Dedifferentiated amniotic fluid mesenchymal stem cell (primary cell): ENCODE measurements around the gene CCDC78.

Experiments
- DNase-seq: peaks from one replicate; pipeline ENCODE4 v3.0.0-alpha.2; 2016; ENCODE audit errors: extremely low spot score

CCDC78 gene

DNA sequence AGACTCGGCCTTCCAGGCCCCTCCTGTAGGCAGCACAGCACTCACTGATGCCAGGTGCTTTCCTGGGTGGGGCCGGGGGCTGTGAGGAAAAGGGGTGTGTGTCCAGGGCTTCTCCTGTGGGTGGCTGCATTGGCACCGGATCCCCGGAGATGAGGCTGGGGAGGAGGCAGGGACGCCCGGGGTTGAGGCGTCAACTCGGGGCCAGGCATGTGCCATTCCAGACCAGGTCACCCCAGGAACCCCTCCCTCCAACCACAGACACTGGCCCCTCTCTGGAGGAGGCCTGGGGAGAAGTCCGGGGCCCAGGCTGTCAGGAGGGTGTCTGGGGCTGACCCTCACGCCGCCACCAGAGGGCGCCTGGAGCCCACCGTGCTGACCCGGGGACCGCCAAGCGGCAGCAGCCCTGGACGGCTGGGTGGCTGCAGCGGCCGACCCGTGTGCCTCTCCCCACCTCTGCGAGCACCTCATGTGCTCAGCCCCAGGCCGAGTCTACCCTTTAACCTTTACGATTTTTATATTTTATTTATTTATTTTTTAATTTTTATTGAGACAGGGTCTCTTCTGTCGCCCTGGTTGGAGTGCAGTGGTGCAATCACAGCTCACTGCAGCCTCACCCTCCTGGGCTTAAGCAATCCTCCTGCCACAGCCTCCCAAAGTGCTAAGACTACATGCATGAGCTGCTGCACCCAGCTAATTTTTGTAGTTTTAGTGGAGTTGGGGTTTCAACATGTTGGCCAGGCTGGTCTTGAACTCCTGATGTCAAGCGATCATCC lies 14.5 kb downstream of the CCDC78 start:
- peak; percentile 25 for DNase-seq

DNA sequence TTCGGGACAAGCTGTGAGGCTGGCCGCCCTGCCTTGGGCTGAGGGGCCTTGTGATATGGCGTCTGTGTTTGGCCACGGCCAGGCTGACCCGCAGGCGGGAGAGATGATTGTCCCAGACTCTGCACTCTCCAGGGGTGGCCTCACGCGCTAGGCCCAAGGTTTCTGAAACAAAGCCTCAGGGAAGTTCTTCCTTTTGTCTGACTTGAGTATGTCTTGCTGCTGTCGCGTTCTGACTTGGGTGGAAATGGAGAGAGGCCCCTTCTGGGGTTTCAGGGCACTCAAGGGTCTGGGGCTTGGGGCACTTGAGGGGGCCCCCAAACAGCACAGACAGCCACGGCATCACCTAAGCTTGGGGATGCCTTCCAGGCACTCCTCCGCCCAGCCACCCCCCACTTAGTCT lies 15.2 kb downstream of the CCDC78 start:
- DNase-seq, result no peak

DNA sequence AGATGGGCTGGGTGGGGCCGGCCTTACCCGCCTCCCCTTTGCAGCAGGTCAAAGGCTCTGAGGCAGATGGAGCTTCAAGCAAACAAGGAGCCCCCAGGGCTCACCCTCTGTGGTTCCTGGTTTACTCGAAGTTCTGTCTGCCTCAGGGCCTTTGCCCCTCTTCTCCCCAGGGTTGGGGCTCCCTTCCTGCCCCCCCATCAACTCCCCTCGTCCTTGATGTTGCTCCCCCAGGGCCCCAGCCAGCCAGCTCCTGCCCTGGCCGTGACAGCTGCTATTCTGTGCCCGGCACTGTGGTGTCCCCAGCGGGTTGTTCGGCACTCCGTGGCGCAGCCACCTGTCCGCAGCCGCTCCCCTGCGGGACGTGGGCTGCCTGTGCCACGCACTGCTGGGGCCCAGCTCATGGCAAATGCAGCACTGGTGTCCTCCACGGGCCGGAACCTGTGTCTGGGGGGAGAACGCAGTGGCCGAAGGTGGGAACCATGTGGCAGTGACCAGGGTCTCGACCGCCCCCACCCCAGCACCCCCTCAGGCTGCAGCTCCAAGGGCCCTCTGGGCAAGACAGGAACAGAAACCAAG lies 15.7 kb downstream of the CCDC78 start:
- DNase-seq, result no peak

DNA sequence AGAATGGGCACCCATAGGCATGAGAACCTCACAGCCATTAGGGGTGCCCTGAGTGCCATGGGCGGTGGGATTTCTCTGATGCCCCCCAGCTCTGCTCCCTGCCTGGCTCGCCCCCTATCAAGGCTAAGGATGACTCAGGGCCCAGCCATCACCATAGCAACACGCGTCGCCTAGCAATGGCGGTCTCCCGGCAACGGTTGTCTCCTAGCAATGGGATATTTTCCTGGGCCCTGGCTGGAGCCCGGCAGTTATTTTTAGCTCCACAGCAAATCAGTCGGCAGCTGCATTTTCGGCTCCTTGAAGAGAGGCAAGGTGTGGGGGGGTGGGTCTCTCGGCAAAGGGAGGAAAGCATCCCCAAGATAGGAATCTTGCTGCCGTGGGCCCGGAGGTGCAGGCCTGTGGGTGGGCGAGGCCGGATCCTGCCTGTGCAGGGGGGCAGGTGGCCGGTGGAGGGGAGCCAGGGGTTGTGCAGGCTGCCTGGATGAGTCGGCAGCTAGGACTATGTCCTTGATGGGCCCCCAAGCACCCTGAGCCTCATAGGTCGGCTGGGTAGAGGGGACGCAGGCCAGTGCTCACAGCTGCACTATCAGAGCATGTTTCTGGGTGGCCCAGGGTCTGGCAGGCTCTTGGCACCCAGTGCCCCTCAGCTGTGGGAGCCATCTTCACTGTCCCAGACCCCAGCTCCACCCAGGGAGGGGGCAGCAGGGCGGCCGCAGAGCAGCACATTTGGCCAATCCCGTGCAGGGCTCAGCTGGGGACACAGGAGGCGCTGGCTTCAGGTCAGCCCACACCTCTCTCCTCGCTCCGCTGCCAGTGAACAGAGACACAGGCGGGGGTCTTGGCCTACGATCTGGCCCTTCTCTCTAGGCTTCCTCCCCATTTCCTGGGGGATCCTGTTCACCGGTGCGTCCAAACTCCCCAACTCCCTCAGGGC lies 16.4 kb downstream of the CCDC78 start:
- DNase-seq, result no peak

DNA sequence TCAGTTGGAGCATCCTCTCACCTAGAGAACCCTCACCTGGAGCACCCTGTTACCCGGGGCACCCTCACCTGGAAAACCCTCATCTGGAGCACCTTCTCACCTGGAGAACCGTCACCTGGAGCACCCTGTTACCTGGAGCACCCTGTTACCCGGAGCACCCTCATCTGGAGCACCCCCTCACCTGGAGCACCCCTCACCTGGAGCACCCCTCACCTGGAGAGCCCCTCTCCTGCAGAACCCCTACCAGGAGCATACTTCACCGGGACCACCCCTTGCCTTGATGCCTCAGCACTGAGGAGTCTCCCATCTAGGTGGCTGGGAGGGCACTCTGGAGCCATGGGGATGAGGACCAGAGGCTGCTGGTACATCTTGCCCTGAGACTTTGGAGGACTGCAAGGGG lies 17.3 kb downstream of the CCDC78 start:
- no peak for DNase-seq

DNA sequence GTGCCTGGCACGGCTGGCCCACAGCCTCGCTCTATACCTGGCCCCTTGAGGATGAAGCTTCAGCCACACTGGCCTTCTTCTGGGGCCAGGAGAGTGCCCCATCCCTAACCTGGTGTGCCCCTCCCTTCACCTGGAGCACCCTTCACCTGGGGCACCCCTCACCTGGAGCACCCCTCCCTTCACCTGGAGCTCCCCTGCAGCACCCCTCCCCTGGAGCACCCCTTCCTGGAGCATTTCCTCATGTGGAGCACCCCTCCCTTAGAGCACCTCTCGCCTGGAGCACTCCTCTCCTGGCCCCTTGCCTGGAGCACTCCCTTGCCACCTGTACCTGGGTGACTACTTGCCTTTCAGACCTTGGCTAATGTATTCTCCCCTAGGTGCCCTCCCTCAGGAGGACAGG lies 18.2 kb downstream of the CCDC78 start:
- DNase-seq, result no peak

DNA sequence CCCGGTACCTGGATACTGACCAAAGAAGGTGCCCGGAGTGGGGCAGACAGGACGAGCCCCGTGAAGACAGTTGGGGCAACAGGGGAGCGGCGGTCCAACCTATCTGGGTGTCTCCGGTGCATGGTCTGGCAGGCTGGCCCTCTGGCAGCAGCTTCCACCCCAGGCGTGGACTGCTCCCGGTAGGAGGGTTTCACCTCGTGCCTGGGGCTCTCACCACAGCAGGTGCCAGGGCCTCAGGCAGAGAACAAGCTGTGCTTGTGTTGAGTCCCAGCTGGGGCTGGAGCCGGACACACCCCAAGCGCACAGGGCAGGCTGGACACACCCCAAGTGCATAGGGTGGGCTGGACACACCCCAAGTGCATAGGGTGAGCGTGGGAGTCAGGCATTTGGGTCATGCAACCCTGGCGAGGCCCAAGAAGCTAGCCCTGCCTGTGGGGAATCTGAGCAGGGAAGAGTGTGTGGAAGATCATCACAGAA lies 19.1 kb downstream of the CCDC78 start:
- no peak for DNase-seq

DNA sequence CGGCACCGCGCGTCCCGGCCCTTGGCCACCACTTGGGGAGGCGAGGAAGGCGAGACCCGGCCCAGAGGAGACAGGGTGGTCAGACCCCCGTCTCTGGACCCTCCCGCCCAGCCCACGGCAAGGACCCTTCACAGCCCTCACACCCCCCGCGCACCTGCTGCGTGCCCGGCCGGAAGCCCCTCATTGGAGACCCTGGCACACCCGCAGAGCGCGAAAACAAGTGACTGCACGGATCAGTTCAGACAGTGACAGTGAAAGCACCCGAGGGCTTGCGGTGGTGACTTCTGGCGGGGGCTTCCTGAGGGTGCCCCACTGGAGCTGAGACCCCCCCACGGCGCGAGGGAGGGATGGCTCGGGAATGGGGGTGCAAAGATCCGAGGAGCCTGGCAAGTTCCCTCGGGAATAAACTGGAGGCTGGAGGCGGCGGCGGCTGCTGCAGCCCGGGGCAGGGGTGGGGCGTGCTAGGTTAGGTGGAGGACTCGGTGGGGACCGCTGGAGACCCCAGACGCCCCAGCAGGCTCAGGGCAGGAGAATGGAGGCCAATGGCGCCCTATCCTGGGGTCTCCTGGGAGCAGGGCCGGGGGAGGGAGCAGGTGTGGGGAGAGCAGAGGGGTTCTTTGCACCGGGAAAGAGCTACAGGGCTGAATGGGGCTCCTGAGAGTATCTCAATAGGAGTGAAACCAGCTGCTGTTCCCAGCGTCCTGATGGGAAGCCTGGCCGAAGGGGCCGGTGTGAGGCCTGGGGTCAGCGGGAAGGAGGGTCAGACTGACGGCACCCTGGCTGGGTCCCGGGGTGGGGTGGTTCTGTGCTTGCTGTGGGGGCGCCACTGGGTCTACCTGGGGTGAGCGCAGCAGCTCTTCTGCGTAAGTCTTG lies 19.8 kb downstream of the CCDC78 start:
- no peak for DNase-seq

DNA sequence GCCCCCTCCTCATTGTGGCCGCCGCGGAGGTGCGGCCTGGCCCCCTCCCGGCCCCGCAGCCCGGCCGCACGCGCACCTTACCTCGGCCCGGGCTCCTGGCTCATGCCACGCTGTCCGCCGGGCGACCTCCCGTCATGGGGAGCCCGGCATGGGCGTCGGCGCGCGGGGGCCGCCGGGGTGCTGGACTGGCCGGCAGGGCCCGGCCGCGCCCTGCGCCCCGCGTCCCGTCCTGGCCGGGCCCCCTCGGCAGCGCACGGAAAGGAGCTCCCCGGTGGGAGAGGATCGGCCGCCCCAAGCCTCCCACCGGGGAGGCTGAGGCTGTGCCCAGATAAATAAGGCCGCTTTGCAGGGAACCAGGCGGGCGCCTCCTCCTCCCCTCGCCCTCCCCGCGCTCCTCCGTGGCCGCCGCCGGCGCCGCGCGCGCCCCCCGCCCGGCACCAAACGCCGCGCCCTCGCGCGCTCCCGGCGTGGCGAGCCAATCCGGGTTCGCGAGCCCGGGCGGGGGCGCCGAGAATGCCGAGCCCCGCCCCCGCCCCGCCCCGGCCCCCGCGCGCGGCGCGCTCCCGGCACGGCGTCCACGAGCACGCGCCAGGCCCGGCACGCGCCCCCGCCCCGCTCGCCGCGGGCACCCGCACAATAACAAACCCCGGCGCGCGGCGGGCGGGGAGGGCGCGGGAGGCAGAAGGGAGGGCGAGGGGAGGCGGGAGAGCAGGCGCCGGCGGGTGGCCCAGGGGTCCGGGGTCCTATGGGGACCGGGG lies 20.6 kb downstream of the CCDC78 start, which contains the start of gene FBXL16:
TSS of gene FBXL16 (minus strand) at position 371 of the 758 bp plus-strand sequence. CDS start 8,396 bp downstream, outside the sequence.
- no peak for DNase-seq

DNA sequence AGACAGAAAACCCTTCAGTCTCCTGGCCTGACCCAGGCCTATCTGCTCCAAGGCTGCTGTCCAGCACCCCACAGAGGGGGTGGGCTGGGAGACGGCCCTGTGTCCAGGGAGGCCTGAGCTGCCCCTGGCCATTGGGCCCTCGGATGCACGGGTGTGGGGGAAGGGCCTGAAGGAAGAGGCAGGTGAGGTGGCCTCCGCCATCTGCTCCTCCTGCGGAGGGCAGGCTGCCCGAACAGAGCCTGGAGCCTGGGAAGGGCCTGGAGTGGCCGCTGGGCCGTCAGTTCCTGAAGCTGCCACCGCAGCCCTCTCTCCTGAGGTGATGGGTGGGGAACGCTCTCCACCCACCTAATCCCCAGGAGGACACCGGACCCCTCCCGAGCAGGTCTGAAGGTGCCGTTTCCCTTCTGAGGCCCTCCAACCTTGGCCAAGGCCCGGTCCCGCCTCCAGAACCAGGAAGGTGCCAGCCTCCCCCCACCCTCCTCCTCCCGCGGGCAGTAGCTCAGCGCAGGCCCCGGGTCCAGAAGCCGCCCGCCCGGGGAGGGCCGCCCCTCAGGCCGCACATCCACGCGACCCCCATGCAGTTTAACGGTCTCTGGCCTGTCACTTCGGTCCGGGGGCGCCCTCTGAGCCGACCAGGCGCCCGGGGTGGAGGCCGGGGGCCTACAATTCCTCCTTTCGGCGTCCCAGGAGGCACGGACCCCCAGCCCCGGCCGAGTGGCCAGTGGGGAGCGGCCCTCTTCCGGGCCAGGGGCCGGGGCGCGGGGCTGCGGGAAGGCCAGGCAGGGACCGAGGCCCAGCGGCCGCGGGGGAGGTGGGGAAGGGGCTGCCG lies 21.5 kb downstream of the CCDC78 start:
- no peak for DNase-seq

DNA sequence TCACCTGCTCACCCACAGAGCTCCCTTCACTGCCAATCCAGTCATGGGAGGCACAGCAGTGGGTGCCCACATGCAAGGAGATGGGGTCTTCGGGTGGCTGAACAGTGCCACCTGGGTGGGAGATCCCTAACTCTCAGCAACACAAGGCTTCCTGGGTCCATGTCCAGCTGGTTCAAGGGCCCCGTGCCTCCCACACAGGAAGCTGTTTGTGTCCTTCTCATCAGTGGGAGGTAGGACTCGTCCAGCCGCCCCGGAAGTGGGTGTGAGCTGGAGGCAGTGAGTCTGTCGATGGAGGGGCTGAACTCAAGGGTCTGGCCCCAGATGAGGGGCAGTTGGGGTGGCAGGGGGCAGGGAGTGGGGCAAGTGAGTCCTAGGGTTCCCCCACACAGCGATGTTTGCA lies 22.2 kb downstream of the CCDC78 start:
- no peak for DNase-seq

DNA sequence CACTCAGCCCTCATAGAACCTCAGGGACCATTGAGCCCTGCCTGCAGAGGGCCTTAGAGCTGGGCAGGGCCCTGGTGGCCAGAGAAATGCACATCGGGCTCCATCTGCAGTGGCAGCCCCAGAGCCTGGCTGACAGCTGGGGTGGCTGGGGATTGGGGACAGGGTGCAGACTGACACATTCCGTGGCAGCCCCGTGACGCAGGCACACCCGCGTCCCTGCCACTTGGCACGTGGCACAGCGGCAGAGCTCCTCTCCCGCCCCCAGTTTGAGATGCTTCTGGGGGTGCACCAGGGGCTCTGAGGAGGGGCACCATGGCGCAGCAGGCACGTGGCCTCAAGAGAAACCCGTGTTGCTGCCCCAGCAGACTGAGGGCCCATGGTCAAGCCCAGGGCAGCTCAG lies 22.8 kb downstream of the CCDC78 start:
- no peak for DNase-seq

DNA sequence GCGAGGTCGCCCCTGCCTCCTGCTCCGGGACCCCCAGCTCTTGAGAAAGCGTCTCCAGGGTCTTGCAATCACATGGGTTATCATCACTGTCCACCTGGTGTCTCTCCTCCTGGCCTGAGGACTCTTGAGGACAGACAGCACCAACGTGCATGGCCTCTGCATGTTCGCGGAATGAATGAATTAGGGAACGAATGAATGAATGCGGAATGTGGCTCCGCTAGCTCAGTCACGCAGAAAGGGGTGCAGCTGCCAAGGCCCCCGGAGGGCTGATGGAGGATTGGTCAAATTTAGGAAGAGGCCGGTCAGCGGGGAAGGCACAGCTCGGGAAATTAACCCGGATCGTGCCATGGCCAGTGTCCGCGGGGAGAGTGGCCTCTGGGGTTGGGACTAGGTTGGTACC lies 23.9 kb downstream of the CCDC78 start:
- no peak for DNase-seq

DNA sequence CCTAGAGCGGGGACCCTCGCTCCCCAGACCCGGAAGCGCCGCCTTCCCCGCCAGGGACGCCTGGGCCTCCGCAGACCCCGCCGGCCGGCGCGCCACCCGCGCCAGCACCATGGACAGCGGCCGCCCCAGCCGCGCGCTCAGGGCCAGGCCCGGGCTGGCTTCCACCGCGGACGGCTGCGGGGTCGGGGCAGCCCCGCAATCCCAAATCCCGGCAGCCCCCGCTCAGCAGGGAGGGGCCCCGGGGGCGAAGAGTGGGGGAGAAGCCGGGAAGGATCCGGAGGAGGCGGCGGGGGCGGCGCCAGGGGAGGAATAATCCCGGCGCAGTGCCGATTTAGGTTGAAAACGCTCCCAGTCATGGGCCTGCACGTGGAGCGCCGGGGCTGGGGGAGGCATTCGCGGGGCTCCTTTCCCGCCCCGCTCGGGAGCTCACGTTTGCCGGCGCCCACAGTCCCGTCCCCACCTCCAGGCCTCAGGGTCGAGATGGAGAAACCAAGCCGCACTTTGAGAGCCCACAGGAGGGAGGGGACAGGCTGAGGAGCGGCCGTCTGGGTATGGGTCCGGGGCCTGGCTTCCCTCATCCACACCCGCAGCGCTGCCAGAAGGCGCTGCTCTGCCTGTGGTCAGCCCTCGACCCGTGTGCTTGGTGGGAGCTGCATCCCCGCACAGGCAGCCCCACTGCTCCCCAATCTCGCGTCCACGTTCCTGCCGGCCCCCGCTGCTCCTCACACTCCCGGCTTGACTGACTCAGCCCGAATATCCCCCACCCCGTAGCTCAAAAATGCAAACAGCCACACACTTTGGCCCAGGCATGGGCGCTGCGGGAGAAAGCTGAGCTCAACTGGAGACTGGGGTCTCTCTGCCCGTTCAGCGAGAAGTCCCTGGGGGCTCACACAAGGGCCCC lies 25.3 kb downstream of the CCDC78 start:
- DNase-seq, result no peak

DNA sequence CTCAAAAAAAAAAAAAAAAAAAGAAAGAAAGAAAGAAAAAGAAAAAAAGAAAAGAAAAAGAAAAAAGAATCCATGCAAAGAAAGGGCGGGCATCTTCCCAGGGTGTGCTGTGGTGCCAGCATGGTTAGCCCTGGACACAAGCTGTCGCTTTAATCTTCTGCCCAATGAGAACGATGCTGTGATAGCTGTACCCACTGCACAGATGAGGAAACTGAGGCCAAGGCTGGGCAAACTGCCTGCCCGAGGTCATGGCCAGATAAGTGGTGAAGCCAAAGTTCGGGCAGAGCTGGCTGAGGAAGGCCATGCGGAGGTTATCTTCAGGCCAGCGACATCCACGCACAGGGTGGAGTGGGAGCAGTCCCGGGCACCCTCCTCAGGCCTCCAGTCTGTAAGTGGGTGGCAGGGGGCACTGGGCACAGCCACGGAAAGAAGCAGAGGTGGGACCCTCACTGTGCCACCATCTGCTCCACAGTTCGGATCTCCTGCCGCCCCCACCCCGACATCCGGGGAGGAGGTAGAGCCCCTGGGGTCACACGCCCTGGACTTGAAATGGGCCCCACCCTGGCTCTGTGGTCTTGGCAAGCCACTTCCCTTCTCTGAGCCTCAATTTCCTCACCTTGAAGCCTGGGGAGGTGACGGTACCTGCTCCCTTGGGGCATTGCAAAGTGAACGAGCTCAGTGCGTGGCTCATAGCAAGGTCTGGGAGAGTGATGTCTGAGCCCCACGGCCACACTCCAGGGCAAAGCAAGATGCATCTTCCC lies 27.2 kb downstream of the CCDC78 start:
- DNase-seq, result no peak

DNA sequence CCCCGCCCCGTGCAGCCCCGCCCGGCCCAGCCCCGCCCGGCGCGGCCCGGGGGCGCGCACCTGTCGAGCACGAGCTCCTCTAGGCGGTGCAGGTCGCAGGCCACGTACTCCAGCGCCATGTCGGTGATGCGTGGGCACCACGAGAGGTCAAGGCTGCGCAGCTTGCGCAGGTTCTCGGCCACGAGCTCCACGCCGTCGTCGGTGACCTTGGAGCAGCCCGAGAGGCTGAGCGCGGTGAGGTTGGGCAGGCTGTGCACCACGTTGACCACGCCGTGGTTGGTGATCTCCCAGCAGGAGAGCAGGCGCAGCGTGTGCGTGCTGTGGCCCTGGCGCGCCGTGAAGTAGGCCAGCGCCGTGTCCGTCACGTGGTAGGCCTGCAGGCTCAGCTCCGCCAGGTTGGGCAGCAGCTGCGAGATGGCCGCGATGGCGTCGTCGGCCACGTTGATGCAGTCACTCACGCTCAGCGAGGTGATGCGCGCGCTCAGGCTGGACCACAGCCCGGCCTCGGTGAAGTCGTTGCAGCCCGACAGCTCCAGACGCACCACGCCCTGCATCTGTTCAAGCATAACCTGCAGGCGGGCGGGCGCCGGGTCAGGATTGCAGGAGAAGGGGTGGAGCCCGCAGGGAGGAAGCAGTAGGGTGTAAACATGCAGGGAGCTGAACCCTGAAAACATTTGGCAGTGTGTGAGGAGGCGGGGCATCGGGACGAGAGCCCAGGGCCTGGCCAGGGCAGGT lies 30.7 kb downstream of the CCDC78 start:
- no peak for DNase-seq

DNA sequence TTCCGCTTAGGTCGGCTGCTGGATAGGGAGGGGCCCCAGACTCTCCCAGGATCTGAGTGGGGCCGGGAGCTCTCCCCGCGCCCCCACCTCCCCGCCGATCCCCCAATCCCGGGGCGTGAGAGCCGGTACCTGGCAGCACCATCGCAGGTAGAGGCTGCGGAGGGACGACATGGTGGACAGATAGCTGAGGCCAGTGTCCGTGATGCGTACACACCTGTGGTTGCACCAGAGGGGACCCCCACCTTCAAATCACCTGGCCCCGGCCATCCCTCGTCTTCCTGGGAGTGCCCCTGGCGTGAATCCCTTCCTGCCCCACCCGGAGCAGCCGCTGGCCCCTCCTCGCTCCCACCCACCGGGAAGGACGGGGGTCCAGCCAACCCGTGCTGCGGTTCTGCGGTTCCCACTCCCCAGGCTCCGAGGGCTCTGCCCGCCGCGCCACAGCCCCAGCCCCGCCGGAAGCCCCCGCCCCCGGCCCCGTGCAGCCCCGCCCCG lies 31.3 kb downstream of the CCDC78 start:
- no peak for DNase-seq
